Stimulated activated CD8-positive, alpha-beta memory T cell treated with anti-CD3 and anti-CD28 coated beads, Interleukin-12 subunit alpha, Interleukin-12 subunit beta, amount 100 ng/mL, for 4 hours (primary cell): ENCODE data around the gene TMOD2.
A peak's percentile ranks its signal among the peaks of the same experiment; 100 is the strongest.
"Not testable (repeated sequence)": the region's sequence is repeated elsewhere in the genome, so short reads cannot be mapped to it uniquely, and the experiment has no call there.

Experiments
- DNase-seq: peaks from one replicate; pipeline ENCODE4 v3.0.0-alpha.2; 2020; ENCODE audit warnings: low read depth

The TMOD2 gene

GRCh38 chr15:51774916-51775315 is 23.5 kb downstream of the TMOD2 start:
- DNase-seq = no peak

GRCh38 chr15:51775967-51776816 is 24.8 kb downstream of the TMOD2 start:
- DNase-seq = peak; percentile 13

DNA sequence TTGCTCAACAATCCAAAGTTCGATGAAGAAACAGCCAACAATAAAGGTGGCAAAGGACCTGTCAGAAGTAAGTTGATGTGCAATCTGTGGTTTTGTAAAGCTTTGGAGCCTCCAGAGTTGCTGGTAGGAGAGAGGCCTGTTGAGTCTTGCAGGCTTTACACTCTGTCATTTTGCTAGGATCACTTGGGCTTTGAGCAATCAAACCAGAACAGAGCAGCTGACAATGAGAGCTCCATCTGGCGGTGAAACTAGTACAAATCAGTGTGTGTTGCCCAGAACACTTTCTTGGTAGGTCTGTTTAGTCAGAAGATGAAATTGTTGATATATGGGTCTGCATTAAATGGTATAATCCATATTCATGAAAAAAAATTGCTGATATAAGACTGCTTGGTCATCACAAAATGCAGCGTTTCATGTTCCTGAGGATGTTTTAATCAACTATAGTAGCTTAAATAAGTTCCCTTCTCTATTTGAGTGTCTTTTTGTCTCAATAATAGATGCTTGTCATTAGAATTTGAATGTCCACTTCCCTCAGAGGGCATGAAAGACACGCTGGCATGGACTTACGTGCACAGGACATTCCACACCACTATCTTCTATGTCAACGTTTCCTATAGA is 25.7 kb downstream of the TMOD2 start:
- DNase-seq = peak; percentile 21

DNA sequence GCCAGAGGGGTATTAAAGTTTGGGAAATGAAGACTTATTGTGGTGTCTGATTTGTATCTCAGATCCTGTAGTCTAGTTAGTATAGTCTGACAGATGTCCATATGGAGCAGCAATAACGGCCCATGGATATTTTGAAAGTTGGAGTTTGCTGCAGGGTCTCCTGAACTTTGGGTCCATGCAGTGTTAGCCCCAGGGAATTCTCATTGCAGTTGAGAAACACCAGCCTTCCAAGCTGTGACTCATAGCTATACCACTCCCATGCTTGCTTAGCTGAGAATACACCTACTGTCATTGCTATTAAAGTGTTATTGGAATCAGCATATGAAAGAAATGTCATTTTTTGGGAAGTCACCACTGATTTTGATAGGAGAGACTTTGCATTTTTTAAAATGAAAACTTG is 29.2 kb downstream of the TMOD2 start:
- DNase-seq = no peak

DNA sequence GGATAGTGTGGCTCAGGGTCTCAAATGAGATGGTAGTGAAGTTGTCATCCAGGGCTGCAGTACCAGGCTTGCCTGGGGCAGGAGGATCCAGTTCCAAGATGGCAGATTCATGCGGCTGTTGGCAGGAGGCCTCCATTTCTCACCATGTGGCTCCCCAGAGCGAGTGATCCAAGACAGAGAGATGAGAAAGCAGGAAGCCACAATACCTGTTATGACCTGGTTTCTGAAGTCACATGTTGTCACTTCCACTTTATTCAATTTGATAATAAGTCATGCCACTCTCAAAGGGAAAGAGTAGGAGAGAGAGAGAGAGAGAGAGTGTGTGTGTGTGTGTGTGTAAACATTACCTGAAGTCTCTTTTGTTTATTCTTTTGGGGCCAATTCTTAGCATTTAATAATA is 30.1 kb downstream of the TMOD2 start:
- no peak for DNase-seq

- DNase-seq = no peak
Observed at GRCh38 chr15:51782357-51782896, 31.0 kb downstream of the TMOD2 start.

- no peak for DNase-seq
Observed at GRCh38 chr15:51783967-51784366, 32.6 kb downstream of the TMOD2 start.

DNA sequence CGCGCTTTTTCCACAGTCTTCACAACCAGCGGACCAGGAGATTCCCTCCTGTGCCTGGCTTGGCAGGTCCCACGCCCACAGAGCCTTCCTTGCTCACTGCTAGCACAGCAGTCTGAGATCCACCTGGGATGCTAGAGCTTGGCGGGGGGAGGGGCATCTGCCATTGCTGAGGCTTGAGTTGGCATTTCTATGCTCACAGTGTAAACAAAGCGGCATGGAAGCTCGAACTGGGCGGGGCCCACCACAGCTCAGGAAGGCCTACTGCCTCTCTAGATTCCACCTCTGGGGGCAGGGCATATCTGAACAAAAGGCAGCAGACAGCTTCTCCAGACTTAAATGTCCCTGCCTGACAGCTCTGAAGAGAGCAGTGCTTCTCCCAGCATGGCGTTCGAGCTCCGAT is 35.7 kb downstream of the TMOD2 start:
- DNase-seq = not testable (repeated sequence)

DNA sequence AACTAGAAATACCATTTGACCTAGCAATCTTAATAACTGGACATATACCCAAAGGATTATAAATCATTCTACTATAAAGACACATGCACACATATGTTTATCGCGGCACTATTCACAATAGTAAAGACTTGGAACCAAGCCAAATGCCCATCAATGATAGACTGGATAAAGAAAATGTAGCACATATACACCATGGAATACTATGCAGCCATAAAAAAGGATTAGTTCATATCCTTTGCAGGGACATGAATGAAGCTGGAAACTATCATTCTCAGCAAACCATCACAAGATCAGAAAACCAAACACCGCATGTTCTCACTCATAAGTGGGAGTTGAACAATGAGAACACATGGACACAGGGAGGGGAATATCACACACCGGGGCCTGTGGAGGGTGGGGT is 41.1 kb downstream of the TMOD2 start:
- DNase-seq = not testable (repeated sequence)

GRCh38 chr15:51793521-51794305 is 42.3 kb downstream of the TMOD2 start:
- no peak for DNase-seq

DNA sequence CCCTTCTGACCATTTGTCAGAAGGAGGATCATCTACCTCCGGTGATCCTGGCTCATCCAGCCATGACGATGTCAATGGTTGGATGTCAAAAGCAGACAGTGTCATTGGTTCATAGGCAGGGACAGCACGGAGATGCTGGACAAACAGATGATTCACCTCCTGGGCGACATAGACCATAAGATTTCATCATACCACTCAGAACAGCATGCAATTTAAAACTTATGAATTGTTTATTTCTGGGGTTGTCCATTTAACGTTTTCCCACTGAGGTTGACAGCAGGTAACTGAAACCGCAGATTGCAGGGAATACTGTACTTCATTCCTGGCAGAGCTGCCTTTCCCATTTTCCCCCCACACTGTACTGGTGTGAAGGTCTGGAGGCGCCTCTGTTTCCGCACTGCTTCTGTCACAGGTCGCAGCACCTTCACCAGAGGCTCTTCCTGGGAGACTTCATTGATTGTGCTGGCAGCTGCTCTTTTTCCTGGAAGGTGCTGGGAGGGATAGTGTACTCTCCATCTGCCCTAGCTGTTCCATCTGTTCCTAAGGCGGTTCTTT is 45.5 kb downstream of the TMOD2 start:
- no peak for DNase-seq

DNA sequence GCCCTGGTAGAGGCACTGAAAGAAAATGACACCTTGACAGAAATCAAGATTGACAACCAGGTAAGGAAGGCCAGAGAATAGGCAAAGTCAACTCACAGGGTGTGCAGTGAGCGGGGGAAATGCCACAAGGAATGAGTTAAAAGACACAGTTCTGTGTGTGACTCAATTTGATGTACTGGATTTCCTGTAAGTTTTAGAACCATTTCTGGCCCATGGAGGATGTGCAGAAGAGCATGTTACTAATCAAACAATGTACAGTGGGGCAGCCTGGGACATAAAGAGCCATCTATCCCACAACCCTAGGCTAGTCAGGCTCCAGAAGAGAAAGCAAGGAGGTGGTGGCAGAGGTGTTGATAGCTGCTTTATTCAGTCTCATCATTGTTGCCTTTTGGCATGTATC is 46.9 kb downstream of the TMOD2 start:
- no peak for DNase-seq

DNA sequence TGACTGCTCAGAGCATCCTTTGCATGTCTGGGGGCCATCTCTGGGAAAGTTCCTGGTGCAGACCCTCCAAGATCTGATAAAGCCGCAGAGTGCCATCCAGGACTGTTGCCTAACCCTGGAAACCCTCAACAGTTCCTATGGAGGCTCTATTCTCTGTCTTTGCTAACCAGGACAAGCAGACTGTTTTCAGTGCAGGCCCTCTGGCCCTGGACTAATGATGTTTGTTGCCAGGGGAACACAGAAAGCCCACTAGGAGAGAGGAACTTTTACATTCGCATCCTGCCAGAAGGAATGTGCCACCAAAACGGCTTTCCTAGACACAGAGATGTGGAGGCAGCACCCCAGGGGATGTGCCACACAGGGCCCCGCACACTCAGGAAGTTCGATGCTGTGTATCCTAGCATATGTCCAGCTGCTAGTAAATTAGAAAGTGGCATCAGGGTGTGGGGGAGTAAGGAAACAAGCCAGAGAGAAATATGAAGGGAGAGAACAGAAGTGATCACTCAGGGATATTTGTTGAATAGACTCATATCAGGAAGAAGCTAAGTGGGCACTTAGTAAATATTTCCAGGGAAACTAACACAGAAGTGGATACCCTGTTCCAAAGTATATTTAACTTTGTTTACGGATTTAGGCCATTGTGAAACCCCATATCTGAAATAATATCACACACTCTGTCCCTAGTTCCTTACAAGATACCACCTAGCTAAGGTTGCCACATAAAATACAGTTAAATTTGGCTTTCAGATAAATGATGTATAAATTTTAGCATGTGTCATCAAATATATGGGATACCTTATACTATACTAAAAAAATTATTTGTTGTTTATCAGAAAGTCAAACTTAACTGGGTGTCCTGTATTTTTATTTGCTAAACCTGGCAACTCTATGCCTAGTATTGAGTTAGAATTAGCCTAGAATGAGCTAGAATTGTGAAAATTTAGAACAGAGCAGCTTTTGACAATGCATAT is 48.2 kb downstream of the TMOD2 start:
- no peak for DNase-seq

GRCh38 chr15:51801391-51801835 is 50.0 kb downstream of the TMOD2 start:
- DNase-seq = no peak

DNA sequence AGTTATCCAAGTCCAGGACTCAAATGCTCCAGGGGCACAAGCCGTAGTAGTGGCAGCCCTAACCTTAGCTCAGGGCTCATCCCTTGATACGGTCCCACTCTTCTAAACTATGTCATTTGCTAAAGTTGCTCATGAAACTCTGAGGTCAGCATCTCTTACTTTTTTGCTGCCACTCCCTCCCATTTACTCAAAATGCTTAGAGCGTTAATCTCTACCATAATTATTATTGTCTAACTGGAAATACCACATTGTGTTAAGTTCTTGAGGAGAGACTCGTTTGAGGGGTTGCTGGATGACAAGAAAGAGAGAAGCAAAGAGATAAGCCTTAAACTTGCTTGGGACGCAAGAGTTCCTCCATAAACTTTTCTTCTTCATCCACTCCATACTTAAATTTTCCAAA is 51.2 kb downstream of the TMOD2 start:
- DNase-seq = no peak

DNA sequence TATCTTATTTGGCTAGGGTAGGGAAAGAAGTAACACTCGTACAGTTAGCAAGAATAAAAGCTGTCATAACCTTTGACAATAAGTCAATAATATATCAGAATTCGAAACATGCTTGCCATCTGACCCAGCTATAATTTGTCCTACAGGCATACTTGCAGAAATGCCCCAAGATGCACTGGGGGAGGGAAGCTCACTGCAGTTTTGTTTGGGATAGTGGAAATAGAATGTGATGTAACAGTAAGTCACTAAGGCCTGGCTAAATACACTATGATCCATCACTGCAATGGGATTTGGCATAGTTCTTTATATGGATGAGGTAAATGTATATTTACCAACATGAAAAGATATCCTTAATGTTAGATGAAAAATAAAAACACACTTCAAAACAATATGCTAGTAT is 52.6 kb downstream of the TMOD2 start:
- DNase-seq = no peak

DNA sequence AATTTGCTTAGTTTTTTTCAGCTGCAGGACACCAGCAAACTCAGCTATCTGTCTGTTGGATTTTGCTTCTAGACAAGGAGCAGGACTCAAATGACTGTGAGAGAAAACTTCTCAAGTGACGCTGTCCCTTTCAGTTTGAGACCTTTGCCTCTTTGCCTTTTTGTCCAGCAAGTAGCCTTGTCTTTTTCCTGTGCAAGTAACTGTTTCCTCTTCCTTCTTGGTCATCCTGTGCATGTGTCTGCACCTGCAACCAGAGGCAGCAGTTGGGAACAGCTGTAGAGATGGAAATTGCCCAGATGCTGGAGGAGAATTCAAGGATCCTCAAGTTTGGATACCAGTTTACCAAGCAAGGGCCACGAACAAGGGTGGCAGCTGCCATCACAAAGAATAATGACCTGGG is 54.7 kb downstream of the TMOD2 start:
- no peak for DNase-seq

GRCh38 chr15:51809457-51809856 is 58.1 kb downstream of the TMOD2 start:
- DNase-seq = no peak

- DNase-seq = no peak
Observed at GRCh38 chr15:51812598-51812997, 61.2 kb downstream of the TMOD2 start.

- DNase-seq = no peak
Observed at GRCh38 chr15:51814606-51815005, 63.2 kb downstream of the TMOD2 start.

DNA sequence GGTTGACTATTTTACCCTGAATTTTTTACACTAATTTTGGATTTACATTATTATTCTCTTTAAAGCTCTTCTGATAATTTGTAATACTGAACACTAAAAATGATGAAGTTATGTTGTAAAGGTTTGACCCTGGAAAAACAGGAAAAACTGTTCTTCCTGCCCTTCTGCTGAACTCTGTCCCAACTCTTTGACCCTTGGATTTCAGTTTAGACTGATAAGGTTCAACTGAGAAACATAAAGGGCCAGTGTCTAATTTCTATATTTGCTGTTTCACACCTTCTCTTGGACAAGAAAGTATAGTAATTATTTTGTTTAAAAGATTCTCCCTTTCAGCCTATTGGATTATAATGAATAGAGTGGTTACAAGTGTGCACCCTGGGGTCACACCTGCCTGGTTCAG is 65.2 kb downstream of the TMOD2 start:
- DNase-seq = no peak
